Measurements from ENCODE around the gene RBM26. TPM values are rescaled to one million over a fixed set of nuclear protein-coding genes. Genes with fewer than 3 reads are reported as not detected.

Gene RBM26
- total and polyA plus RNA-seq, 12 donors: 7.5 to 46.8 (median 24.5) TPM

- Histone ChIP-seq H3K4me1 (peaks cover 0 to 6% (median 0%) of the 10 kb centered on the region in 9 donors), H3K9me3 (no peaks in the 10 kb centered on the region), H3K27ac (no peak overlapping the region), H3K4me3 (no peak overlapping the region), H3K27me3 (no peaks in the 10 kb centered on the region), H3K36me3 (no peaks in the 10 kb centered on the region)
- DNase-seq (no peak), ATAC-seq (no peak)
- intact Hi-C loops (cut with DNase I): no loop called here
- TF ChIP-seq CTCF (IDR thresholded peaks at IDR 0.05): no peak
- 83 to 91% methylated on average over 11 of the region's 11 CpGs for WGBS, 2 donors
Measured at GRCh38 chr13:79445968-79446645, 40.1 kb upstream of the RBM26 start.

GRCh38 chr13:79442706-79443105 lies 36.7 kb upstream of the RBM26 start:
- Histone ChIP-seq H3K36me3 (no peaks in the 10 kb centered on the region), H3K27ac (no peak overlapping the region), H3K27me3 (no peaks in the 10 kb centered on the region), H3K4me3 (no peak overlapping the region), H3K4me1 (no peaks in the 10 kb centered on the region), H3K9me3 (no peaks in the 10 kb centered on the region)
- whole genome bisulfite sequencing, 2 donors: 83 to 87% methylated on average over 3 of the region's 3 CpGs
- TF ChIP-seq CTCF (IDR thresholded peaks at IDR 0.05): no peak
- DNase-seq: no peak
- intact Hi-C loops (cut with DNase I): no loop called here
- no peak for ATAC-seq

- Histone ChIP-seq H3K27me3 (no peaks in the 10 kb centered on the region), H3K36me3 (no peaks in the 10 kb centered on the region), H3K4me1 (no peaks in the 10 kb centered on the region), H3K4me3 (no peak overlapping the region), H3K9me3 (no peaks in the 10 kb centered on the region), H3K27ac (no peak overlapping the region)
- TF ChIP-seq CTCF (IDR thresholded peaks at IDR 0.05): no peak
- intact Hi-C loops (cut with DNase I): no loop called here
- DNase-seq: no peak
- 28 to 41% methylated on average over 1 of the region's 1 CpG for WGBS, 2 donors
- no peak for ATAC-seq
Measured at GRCh38 chr13:79442221-79442620, 36.2 kb upstream of the RBM26 start.

GRCh38 chr13:79440958-79441528 lies 35.0 kb upstream of the RBM26 start:
- no peak for TF ChIP-seq CTCF (IDR thresholded peaks at IDR 0.05)
- intact Hi-C loops (cut with DNase I): no loop called here
- no peak overlapping the region for H3K27ac ChIP-seq
- no peaks in the 10 kb centered on the region for H3K27me3 ChIP-seq
- ATAC-seq: no peak
- no peak for DNase-seq
- H3K4me1 ChIP-seq: no peaks in the 10 kb centered on the region
- H3K9me3 ChIP-seq: no peaks in the 10 kb centered on the region
- no peak overlapping the region for H3K4me3 ChIP-seq
- 87 to 88% methylated on average over 5 of the region's 5 CpGs for WGBS, 2 donors
- H3K36me3 ChIP-seq: no peaks in the 10 kb centered on the region

All from heart right ventricle (tissue), 16 donors.